Measurements from ENCODE around the gene RHBDF2. TPM values are rescaled to one million over a fixed set of nuclear protein-coding genes. Genes with fewer than 3 reads are reported as not detected.

The RHBDF2 gene
- total RNA-seq, 1 donor from 2014 or later: 12.3 TPM

DNA sequence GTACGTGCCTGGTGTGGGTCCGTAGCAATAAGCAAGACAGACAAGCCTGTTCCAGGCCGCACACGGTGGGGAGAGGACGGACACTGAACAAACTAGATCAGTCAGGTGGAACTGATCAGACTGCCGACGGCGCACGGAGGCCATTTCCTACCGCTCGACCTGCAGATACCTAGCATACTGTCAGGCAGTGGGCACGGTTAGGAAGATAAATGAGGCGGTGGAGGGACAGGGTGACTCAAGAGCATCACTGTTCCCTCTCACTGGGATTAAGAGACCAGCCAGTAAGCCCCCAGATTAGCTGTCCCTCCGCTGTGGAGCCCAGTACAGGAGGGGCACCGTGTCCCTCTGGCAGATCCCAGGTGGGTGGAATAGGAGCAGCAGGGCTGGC lies 29.0 kb downstream of the RHBDF2 start:
- Mint-ChIP-seq H3K27ac (no peak overlapping the region), H3K9me3 (no peaks in the 10 kb centered on the region), H3K4me1 (ENCODE audit: unreplicated experiment) (no peaks in the 10 kb centered on the region), H3K4me3 (no peak overlapping the region), H3K36me3 (no peaks in the 10 kb centered on the region), H3K27me3 (no peaks in the 10 kb centered on the region)
- no peak for DNase-seq (ENCODE audit: extremely low spot score, unreplicated experiment)
- TF ChIP-seq, protein P1, sequence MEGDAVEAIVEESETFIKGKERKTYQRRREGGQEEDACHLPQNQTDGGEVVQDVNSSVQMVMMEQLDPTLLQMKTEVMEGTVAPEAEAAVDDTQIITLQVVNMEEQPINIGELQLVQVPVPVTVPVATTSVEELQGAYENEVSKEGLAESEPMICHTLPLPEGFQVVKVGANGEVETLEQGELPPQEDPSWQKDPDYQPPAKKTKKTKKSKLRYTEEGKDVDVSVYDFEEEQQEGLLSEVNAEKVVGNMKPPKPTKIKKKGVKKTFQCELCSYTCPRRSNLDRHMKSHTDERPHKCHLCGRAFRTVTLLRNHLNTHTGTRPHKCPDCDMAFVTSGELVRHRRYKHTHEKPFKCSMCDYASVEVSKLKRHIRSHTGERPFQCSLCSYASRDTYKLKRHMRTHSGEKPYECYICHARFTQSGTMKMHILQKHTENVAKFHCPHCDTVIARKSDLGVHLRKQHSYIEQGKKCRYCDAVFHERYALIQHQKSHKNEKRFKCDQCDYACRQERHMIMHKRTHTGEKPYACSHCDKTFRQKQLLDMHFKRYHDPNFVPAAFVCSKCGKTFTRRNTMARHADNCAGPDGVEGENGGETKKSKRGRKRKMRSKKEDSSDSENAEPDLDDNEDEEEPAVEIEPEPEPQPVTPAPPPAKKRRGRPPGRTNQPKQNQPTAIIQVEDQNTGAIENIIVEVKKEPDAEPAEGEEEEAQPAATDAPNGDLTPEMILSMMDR (conservative IDR thresholded peaks at IDR 0.05): no peak

DNA sequence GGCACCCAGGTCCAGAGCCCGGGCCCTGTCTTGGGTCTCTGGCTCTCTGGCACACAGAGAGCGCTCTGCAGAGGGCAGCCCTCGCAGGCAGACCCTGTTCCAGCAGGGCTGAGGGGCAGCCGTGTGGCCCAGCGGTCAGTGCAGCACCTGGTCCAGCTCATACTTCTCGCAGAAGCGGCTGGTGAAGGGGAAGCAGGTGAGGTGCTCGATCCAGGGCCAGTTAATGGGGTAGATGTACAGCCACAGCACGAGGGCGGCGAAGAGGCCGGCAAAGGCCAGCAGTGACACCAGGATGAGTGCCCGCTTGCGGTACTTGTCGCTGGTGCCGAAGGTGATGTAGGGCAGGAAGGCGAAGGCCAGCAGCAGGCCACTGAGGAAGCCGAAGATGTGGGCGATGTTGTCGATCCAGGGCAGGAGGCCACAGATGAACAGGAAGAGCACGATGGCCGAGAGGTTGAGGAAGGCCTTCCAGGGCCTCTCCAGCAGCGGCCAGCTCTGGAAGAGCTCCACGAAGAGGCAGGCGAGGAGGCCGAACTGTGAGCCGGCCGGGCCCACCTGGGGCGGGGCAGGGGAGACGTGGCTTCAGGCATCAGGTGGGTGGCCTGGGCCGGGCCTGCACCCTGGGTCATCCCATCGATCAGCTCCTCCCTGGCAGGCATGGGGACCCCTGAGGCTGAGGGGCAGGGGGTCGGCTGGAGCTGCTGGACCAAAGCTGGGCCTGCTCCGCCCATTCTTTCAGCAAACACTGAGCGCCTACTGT lies 29.5 kb downstream of the RHBDF2 start:
- Mint-ChIP-seq H3K4me1 (ENCODE audit: unreplicated experiment) (no peaks in the 10 kb centered on the region), H3K4me3 (no peak overlapping the region), H3K27me3 (no peaks in the 10 kb centered on the region), H3K27ac (no peak overlapping the region), H3K9me3 (no peaks in the 10 kb centered on the region), H3K36me3 (no peaks in the 10 kb centered on the region)
- DNase-seq (ENCODE audit: extremely low spot score, unreplicated experiment): no peak
- TF ChIP-seq, protein P1 (conservative IDR thresholded peaks at IDR 0.05): no peak

DNA sequence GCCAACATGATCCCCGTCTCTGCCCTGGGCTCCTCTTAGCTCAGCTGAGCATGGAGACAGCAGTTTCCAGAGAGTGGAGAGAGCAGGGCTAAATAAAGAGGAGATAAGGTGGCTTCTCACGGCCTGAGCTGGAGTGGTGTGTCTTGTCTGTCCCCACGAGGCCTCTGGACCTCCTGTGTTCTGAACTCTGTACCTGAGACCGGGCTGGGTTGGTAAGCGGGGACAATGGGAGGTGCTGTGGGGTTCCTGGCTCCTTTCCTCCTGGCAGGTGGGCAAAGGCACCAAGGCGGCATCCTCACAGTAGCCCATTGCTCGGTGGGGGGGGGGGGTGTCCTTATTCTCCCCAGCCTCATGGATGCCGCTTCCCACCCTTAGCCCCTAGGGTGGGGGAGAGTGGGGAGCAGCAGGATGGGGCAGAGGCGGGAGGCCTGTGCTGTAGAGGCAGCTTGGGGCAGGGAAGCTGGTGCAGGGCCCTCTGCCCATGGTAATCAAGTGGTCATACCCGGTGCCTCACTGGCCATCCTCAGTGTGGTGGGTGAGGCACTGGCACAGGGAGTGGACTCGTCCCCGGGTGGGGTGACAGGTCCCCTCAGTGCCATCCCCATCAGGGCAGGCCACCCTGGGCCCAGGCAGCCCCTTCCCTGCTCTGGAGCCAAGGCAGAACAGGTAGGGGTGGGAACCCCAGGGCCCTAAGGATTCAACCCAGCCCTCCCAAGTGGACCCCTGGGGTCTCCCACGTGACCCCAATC lies 31.1 kb downstream of the RHBDF2 start:
- Mint-ChIP-seq H3K4me3 (no peak overlapping the region), H3K4me1 (ENCODE audit: unreplicated experiment) (peaks cover 5% of the 10 kb centered on the region), H3K27ac (no peak overlapping the region), H3K36me3 (no peaks in the 10 kb centered on the region), H3K9me3 (no peaks in the 10 kb centered on the region), H3K27me3 (no peaks in the 10 kb centered on the region)
- no peak for DNase-seq (ENCODE audit: extremely low spot score, unreplicated experiment)
- TF ChIP-seq, protein P1 (conservative IDR thresholded peaks at IDR 0.05): no peak

DNA sequence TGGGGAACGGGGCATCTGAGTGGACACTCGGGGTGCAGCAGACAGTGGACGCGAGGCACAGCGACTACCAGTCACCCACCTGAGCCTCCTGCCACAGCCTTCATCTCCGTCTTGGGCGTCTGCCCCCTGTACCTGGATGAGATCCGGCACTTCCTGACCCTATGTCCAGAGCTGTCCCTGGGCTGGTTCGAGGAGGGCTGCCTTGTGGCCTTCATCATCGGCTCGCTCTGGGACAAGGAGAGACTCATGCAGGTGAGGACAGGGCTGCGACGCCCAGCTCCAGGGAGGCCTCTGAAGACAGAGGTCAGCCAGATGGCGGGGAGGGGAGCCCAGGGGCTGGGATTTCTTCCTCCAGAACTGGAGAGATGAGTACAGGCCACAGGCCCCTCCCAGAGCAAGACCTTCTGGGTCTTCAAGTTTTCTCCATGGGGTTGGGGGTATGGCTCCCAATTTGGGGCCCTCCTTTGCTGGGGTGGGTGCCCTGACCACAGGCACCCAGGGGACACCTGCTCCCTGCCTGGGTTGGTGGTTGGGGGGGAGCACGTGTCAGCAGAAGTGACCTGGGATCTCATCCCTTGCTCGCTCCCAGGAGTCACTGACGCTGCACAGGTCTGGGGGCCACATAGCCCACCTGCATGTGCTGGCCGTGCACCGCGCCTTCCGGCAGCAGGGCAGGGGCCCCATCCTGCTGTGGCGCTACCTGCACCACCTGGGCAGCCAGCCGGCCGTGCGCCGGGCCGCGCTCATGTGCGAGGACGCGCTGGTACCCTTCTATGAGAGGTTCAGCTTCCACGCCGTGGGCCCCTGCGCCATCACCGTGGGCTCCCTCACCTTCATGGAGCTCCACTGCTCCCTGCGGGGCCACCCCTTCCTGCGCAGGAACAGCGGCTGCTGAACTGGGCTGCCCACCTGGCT lies 31.9 kb downstream of the RHBDF2 start:
- H3K36me3 Mint-ChIP-seq: no peaks in the 10 kb centered on the region

DNA sequence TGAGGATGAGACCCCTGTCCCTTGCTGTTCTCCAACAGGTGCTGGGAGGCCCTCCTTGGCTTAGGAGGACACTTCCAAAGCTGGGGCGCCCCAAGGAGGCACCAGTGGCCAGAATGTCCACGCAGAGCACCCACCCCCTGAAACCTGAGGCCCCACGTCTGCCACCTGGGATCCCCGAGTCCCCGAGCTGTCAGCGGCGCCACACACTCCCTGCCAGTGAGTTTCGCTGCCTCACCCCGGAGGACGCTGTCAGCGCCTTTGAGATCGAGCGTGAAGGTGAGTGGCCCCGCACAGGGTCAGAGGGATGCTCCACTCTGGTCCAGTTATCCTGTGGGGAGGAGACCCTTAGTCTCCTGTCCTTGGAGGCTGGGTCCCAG lies 32.6 kb downstream of the RHBDF2 start:
- H3K9me3 Mint-ChIP-seq: no peaks in the 10 kb centered on the region
- H3K4me3 Mint-ChIP-seq: no peak overlapping the region
- H3K4me1 Mint-ChIP-seq (ENCODE audit: unreplicated experiment): peaks cover 5% of the 10 kb centered on the region
- H3K27me3 Mint-ChIP-seq: no peaks in the 10 kb centered on the region
- no peaks in the 10 kb centered on the region for H3K36me3 Mint-ChIP-seq
- no peak overlapping the region for H3K27ac Mint-ChIP-seq
- no peak for DNase-seq (ENCODE audit: extremely low spot score, unreplicated experiment)
- TF ChIP-seq, protein P1 (conservative IDR thresholded peaks at IDR 0.05): no peak

More for the DNA sequence above, 31.9 kb downstream of the RHBDF2 start:
- H3K4me1 Mint-ChIP-seq (ENCODE audit: unreplicated experiment): peaks cover 5% of the 10 kb centered on the region
- H3K4me3 Mint-ChIP-seq: no peak overlapping the region
- H3K27ac Mint-ChIP-seq: no peak overlapping the region
- TF ChIP-seq, protein P1 (conservative IDR thresholded peaks at IDR 0.05): no peak
- no peaks in the 10 kb centered on the region for H3K27me3 Mint-ChIP-seq
- no peak for DNase-seq (ENCODE audit: extremely low spot score, unreplicated experiment)
- H3K9me3 Mint-ChIP-seq: no peaks in the 10 kb centered on the region

Data from type B pancreatic cell (in vitro differentiated cells).